Posterior vena cava (tissue), 2 donors: ENCODE measurements around the gene COBL. TPM values are rescaled to one million over a fixed set of nuclear protein-coding genes. Genes with fewer than 3 reads are reported as not detected.

ENCODE experiments used
- DNase-seq: peaks from one replicate; pipeline ENCODE4 v3.0.0-alpha.2; 2020; ENCODE audit warnings: low spot score
- intact Hi-C, 2 donors: fragments of 100-400 bp; cut with DNase I; formaldehyde crosslinking; loops; one replicate each; pipeline versions ENCODE4 v1.14.1 to v1.14.2; 2022 to 2023
- total RNA-seq, 2 donors: library from RNA; stranded (reverse); fragmentation: NEBNext Ultra II Directional; extraction: Animal tissue kit (Norgen Biotek cat#: 25700); gene quantifications; one replicate each; pipeline ENCODE4 v1.2.1, GENCODE V29; 2021
- donor health status: DM: yes; HTN: yes; CAD: no.
- donor health status: DM: yes; HTN: yes; CAD: no.

The COBL gene
- total RNA-seq, 2 donors from 2014 or later: 0.46 to 0.67 TPM

DNA sequence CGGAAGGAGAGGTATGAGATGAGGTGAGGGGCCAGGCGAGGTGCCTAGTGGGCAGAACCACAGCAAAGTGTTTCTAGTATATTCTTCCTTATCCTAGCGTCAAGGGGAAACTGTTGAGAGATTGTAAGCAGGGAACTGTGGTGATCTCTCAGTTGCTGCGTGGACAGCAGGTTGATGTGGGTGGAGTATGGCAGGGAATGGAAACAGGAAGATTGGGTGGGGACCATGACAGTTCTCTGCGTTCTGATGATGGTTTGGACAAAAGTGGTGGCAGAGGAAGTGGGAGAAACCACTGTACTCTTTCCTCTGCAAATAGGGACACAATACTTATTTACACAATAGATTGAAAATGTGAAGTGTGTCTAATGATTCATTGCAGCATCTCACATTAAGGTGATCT lies 342.4 kb downstream of the COBL start:
- intact Hi-C loops: no loop called here
- DNase-seq: no peak

DNA sequence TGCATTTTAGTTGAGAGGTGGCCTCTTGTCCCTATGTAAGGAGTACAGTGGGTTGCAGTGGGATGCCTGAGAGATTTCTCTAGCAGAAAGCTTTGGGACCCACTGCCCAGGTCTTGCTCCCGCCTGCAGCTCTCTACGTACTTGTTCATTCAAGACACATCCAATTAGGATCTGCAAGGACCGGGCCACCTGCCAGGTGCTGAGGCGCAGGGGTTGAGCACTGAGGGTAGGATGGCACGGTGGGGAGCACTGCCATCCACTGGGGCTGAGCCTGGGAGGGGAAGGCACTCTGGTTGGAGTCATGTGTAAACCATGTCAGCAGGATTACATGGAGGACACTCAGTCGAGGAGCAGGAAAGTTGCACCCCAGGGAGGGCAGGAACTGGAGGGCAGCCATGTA lies 342.8 kb downstream of the COBL start:
- no peak for DNase-seq
- intact Hi-C loops: no loop called here

DNA sequence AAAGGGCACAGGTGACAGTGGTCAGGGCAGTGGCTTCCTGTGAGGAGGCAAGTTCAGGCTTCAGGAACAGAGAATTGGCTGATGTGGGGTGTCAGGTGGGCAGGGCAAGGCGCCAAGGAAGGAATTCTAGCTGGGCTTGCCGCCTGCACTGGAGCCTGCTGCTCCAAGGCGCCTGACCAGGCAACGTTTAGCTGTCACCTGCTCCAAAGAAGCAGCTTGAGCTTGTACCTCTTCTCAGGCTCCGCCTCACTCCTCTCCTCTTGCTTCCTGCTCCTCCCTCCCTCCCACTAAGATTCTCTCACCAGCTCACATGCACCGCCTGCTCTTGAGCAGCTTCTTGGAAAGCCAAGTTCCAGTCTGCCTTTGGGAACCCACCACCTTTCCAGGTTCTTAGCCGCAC lies 346.5 kb downstream of the COBL start:
- no peak for DNase-seq
- intact Hi-C loops: no loop called here
